NK-92 treated with Interleukin-12 subunit alpha and Interleukin-12 subunit beta, amount 100 ng/mL, for 24 hours (cell line): ENCODE measurements around the gene RRN3.
"Not testable (repeated sequence)": the region's sequence is repeated elsewhere in the genome, so short reads cannot be mapped to it uniquely, and the experiment has no call there.

ENCODE experiments used
- DNase-seq: peaks from one replicate; lab custom pipeline; 2025; lab: John Stamatoyannopoulos, UW

The RRN3 gene

DNA sequence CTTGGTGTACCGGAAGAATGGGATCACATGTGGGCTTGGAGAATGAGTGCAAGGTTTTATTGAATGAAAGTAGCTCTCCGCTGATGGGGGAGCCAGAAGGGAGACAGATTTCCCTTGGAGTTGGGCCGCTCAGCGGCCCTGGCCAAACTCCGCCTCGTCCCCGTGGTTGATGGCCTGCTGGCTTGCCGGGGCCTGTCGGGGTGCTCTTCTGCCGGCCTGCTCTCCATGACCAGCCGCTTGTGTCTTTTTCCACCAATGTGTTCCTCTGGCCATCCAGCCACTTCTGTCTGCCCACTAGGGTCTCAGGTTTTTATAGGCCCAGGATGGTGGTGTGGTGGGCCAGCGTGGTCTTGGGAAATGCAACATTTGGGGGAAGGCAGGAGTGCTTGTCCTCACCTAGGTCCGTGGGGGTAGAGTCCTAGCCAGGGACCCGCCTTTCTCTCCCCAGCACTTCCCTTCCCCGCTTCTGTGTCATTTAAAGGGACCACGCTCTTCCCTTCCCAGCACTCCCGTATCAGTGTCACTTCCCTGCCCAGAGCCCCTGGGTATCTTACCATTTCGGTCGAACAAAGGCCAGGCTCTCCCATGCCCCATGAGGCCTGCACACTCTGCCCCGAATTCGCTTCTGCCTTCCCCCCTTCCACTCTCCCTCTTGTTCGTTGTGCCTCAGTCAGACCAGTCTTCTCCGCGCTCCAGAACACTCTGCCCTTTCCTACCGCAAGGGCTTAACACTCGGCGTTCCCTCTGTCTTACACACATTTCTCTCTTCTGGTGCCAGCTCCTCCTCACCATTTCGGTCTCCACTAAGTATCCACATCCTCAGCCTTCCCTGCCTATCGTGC is 66.3 kb downstream of the RRN3 start:
- DNase-seq, result not testable (repeated sequence)

DNA sequence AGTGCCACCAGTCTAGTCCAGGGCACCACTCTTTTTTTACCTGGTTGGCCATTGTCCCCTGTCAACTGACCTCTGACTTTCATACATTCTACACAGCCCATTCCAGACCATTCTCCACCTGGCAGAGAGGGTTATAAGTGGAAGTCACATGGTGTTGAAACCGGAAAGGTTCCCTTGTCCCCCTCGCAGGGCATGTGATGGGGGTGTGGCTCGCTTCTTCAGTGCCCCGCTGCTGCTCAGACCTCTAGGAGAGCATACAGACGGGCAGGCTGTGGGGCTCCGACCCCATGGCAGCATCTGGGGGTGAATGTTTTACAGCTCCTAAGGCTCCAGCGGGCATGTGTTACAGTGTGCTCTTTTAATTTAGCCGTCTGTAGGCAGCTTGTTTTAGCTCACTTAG is 67.0 kb downstream of the RRN3 start:
- not testable (repeated sequence) for DNase-seq

DNA sequence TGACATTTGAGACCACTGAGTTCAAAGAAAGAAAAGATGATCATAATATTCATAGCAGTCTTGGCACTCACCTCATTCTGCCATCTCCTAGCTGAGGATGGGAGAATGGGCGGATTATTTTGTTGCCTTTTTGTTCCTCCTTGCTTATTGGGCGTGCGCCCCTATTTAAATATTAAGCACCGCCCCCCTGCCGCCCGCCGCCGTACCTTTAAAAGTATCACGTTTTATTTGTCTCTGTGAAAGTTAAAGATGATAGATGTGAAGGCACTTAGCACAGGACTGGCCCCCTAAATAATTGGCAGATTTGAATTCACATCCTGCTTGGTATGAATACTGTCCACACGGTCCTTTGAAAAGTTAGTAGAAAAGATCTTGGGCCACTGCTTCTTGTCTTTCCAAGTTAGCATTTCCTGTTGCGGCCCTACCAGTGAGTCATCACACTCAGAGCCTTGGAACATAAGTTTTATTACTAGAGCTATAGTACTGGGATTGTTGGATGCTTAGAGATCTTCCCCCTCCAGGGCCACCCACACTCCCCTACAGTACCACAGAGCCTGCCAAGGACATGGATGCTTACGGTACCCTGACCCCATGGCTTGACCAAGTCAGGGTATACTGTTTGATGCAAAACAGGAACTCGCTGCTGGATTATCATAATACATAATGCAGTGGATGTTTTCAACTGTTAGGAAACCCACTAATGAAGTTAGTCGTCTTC is 68.7 kb downstream of the RRN3 start:
- not testable (repeated sequence) for DNase-seq

DNA sequence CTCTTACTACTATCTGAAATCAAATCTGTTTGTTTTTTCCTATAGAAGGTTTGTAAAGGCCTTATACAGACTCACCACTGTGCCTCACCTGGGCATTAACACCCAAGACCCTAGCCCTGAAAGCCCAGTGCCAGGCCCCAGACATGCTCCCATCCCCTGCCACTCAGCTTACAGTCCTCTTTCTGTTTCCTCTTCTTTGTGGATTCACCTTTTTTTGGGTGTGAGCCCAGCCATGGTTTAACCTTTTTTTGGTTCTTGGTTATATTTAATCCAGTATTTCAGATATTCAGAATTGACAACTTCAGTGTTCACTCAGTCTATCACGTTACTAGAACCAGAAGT is 69.2 kb downstream of the RRN3 start:
- DNase-seq, result not testable (repeated sequence)

DNA sequence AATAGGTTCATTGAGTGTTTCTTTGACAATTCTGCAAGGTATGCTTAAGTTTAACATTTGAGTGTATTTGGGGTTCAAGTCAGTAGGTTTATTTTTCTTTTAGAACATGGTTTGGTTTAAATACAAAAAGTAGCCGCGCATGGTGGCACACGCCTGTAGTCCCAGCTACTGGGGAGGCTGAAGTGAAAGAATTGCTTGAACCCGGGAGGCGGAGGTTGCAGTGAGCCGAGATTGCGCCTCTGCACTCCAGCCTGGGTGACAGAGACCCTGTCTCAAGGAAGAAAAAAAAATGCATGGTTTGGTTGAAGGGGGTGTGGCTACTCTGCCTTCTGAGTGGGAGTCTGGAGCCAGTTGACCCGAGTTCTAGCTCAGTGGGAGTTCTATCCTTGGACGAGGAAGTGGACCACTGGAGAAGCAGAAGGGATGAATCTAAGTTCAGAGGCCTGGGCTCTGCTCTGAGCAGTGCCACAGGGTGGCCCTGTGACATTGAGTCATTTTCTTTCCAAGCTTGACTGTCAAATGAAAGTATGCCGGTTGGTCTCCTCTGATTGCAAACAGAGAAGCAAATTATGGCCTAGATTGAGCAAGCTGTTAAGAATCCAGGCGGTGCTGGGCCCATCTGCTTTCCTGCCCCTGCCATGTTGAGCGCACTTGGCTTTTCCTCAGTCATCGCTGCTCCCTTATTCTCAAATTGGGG is 70.5 kb downstream of the RRN3 start:
- DNase-seq, result not testable (repeated sequence)

DNA sequence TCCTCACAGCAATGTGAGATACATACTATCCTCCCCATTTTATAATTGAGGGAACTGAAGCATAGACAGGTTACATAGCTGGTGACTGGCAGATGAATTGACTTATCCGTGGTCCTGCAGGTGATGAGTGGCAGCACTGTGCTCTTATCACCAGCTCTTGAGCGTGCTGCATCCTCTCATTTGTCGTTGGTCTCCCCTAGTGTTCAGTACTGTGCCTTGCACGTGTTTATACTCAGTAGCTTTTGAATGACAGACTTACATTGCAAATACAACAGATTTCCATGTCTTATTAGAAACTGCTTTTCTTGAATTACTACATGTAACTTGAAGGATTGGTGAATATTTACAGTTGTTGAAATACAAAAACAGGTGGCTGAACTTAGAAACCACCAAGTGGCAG is 71.9 kb downstream of the RRN3 start:
- DNase-seq, result not testable (repeated sequence)

DNA sequence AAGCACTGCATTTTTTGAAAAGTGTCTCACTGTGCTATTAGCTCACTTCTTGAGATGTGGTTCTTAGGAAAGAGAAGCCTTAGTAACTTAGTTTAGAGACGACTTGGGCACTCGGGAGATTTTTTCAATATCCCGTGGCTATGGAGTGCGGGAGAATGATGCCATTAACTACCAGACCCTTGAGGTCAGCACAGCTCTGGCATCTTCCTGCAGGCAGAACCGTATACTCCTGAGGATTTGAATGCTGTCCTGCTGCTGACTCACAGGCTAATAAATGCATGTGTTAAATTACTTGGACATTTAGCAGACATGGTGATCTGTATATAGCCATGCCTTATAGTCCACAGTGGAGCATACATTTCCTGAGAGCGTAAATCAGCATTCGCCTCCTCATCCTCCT is 72.6 kb downstream of the RRN3 start:
- not testable (repeated sequence) for DNase-seq

DNA sequence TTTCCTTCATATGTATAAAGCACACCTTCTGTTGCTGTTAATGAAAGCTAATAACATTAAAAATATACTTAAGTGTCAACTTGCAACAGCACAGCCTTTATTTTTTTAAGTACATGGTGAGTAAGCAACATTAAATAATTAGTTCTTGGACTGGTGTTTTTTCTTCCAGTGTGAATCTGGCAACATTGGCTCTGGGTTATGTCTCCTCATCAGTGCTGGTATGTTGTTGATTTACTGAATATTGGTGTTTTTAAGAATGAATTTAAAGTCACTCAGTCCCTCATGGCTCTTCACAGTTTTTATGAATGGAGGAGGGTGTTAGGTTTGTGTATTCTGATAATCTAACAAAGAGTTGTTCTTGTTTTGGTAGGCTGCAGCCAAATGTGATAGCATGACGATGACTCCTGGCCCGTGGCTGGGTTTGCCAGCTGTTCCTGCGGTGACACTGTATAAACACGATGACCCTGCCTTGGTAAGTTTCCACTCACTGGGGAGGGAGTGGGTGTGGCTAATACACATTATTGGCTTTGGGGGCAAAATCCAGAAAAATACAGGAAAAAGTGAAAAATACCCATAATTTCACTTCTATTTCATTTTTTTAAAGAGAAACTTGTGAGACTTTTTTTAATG is 77.0 kb downstream of the RRN3 start:
- not testable (repeated sequence) for DNase-seq

DNA sequence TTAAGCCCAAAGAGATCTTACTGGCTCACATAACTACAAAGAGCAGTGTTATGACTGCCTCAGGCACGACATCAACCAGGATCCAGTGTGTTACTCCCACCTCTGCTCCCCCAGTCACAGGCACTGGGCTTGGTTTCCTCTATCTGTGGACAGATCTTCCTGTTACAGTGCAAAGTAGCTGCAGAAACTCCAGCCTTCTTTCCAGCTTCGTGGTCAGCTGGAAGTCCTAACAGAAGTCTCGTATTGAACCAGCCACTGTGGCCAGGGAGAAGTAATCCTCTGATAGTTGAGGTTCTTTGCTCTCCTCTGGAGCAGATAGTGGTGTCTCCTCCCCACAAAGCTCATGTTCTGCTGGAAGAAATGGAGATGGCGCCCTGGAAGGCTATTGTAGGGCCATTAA is 77.7 kb downstream of the RRN3 start:
- not testable (repeated sequence) for DNase-seq

DNA sequence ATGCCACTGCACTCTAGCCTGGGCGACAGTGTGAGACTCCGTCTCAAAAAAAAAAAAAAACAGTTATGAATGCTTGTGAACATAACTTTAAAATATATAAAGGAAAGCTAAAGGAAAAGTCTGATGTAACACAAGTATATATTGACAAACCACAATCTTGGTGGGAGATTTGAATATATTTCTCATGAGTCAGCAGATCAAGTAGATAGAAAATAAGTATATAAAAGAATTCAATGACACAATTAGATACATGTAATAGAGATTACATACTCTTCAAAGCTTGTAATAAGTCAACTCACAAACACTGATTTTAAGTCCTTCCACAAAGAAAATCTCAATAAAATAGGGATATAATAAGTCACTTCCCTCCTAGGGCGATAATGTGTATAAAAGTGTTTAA is 78.4 kb downstream of the RRN3 start:
- not testable (repeated sequence) for DNase-seq

DNA sequence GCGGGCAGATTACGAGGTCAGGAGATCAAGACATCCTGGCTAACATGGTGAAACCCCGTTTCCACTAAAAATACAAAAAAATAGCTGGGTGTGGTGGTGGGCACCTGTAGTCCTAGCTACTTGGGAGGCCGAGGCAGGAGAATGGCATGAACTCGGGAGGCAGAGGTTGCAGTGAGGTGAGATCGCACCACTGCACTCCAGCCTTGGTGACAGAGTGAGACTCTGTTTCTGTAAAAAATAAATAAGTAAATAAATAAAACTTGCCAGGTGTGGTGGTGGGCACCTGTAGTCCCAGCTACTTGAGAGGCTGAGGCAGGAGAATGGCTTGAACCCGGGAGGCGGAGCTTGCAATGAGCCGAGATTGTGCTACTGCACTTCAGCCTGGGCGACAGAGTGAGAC is 81.1 kb downstream of the RRN3 start:
- DNase-seq, result not testable (repeated sequence)
